Smooth muscle cell (in vitro differentiated cells): ENCODE data around the gene DNAAF5. TPM values are rescaled to one million over a fixed set of nuclear protein-coding genes. Genes with fewer than 3 reads are reported as not detected.
A peak's percentile ranks its signal among the peaks of the same experiment; 100 is the strongest.

Source experiments
- DNase-seq: peaks from one replicate; lab custom pipeline; 2025; ENCODE audit not compliant: unreplicated experiment; lab: John Stamatoyannopoulos, UW
- H2AFZ ChIP-seq: fragments of 200-600 bp; sonication (generic); 2 replicates; pipeline ENCODE4 v1.6.0; 2016; ENCODE audit warnings: antibody characterized with exemption, low read depth, mild to moderate bottlenecking
- H3F3A ChIP-seq: fragments of 200-600 bp; sonication (generic); 2 replicates; pipeline ENCODE4 v1.6.0; 2017; ENCODE audit warnings: antibody characterized with exemption, low read depth
- H3K27ac ChIP-seq: fragments of 200-600 bp; sonication (generic); 2 replicates; pipeline ENCODE4 v1.5.1; 2016; ENCODE audit warnings: low read depth, mild to moderate bottlenecking
- H3K27me3 ChIP-seq: fragments of 200-600 bp; sonication (generic); 2 replicates; pipeline ENCODE4 v1.6.1; 2016; ENCODE audit warnings: low read depth, mild to moderate bottlenecking
- H3K36me3 ChIP-seq: fragments of 200-600 bp; sonication (generic); 2 replicates; pipeline ENCODE4 v1.5.1; 2016; ENCODE audit warnings: low read depth
- H3K4me1 ChIP-seq: fragments of 200-600 bp; sonication (generic); 2 replicates; pipeline ENCODE4 v1.5.1; 2016; ENCODE audit warnings: low read depth
- H3K4me2 ChIP-seq: fragments of 200-600 bp; sonication (generic); 2 replicates; pipeline ENCODE4 v1.6.0; 2016; ENCODE audit warnings: mild to moderate bottlenecking
- H3K4me3 ChIP-seq: fragments of 200-600 bp; sonication (generic); 2 replicates; pipeline ENCODE4 v1.5.1; 2016; ENCODE audit warnings: mild to moderate bottlenecking
- H3K79me2 ChIP-seq: fragments of 200-600 bp; sonication (generic); 2 replicates; pipeline ENCODE4 v1.6.0; 2016; ENCODE audit warnings: low read depth, mild to moderate bottlenecking
- H3K9ac ChIP-seq: fragments of 200-600 bp; sonication (generic); 2 replicates; pipeline ENCODE4 v1.6.0; 2016; ENCODE audit warnings: low read depth
- H3K9me3 ChIP-seq: fragments of 200-600 bp; sonication (generic); replicated peaks from 2 replicates; pipeline ENCODE4 v1.5.1; 2016; ENCODE audit warnings: low read depth
- H4K20me1 ChIP-seq: fragments of 200-600 bp; sonication (generic); 2 replicates; pipeline ENCODE4 v1.6.0; 2016; ENCODE audit warnings: low read depth
- WGBS: methylation state at CpG from one replicate; pipeline ENCODE4 v1.1.7; 2016; ENCODE audit warnings: low lambda C conversion rate; 5-methylcytosine and 5-hydroxymethylcytosine counted together
- polyA plus RNA-seq: library from polyadenylated mRNA; unstranded; fragments of >200 nt; fragmentation: Nextera tagmentation; extraction: Ambion mirVana; gene quantifications from 2 replicates; pipeline ENCODE4 v1.2.1, GENCODE V29; 2016
- total RNA-seq: library from RNA; depleted of rRNA; stranded (reverse); fragments of >200 nt; gene quantifications from 2 replicates; pipeline ENCODE4 v1.2.3, GENCODE V29; 2014
- TF ChIP-seq, protein P1 (sequence below): fragments of 200-600 bp; sonication (generic); IDR thresholded peaks from 2 replicates; pipeline ENCODE4 v1.5.1; 2017; ENCODE audit warnings: borderline replicate concordance, mild to moderate bottlenecking, antibody characterized with exemption; ENCODE audit not compliant: insufficient read depth, poor library complexity, severe bottlenecking

The DNAAF5 gene
- total and polyA plus RNA-seq, 2 experiments from 2014 or later, result 13.9 to 17.0 TPM

GRCh38 chr7:832968-833424, 106.5 kb downstream of the DNAAF5 start:
- peak overlapping the region; percentile 91 for H3K9ac ChIP-seq
- 93% methylated on average over 15 of the region's 15 CpGs for WGBS
- no peak overlapping the region for H2AFZ ChIP-seq
- H3K4me2 ChIP-seq, result peak overlapping the region; percentile 65
- peaks cover 4% of the 10 kb centered on the region for H3K4me1 ChIP-seq
- peak overlapping the region; percentile 97 for H3K27ac ChIP-seq
- no peaks in the 10 kb centered on the region for H3K36me3 ChIP-seq
- H3K4me3 ChIP-seq, result no peak overlapping the region
- DNase-seq, result no peak
- no peaks in the 10 kb centered on the region for H3K27me3 ChIP-seq
- peaks cover 98% of the 10 kb centered on the region for H4K20me1 ChIP-seq
- H3F3A ChIP-seq, result peaks cover 5% of the 10 kb centered on the region
- TF ChIP-seq, protein P1, sequence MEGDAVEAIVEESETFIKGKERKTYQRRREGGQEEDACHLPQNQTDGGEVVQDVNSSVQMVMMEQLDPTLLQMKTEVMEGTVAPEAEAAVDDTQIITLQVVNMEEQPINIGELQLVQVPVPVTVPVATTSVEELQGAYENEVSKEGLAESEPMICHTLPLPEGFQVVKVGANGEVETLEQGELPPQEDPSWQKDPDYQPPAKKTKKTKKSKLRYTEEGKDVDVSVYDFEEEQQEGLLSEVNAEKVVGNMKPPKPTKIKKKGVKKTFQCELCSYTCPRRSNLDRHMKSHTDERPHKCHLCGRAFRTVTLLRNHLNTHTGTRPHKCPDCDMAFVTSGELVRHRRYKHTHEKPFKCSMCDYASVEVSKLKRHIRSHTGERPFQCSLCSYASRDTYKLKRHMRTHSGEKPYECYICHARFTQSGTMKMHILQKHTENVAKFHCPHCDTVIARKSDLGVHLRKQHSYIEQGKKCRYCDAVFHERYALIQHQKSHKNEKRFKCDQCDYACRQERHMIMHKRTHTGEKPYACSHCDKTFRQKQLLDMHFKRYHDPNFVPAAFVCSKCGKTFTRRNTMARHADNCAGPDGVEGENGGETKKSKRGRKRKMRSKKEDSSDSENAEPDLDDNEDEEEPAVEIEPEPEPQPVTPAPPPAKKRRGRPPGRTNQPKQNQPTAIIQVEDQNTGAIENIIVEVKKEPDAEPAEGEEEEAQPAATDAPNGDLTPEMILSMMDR, result no peak
- no peaks in the 10 kb centered on the region for H3K9me3 ChIP-seq
- peaks cover 64% of the 10 kb centered on the region for H3K79me2 ChIP-seq

GRCh38 chr7:833601-834258, 107.2 kb downstream of the DNAAF5 start:
- Histone ChIP-seq H3K4me3 (no peak overlapping the region), H4K20me1 (peaks cover 97% of the 10 kb centered on the region), H3K9ac (peak overlapping the region; percentile 91), H3K27me3 (no peaks in the 10 kb centered on the region), H3F3A (peaks cover 5% of the 10 kb centered on the region), H3K36me3 (no peaks in the 10 kb centered on the region), H2AFZ (no peak overlapping the region), H3K9me3 (no peaks in the 10 kb centered on the region), H3K4me2 (no peak overlapping the region), H3K27ac (peak overlapping the region; percentile 97), H3K4me1 (peaks cover 4% of the 10 kb centered on the region), H3K79me2 (peaks cover 59% of the 10 kb centered on the region)
- WGBS, result 86% methylated on average over 8 of the region's 8 CpGs
- TF ChIP-seq, protein P1, result no peak
- no peak for DNase-seq

- Histone ChIP-seq H3K36me3 (no peaks in the 10 kb centered on the region), H3K4me3 (no peak overlapping the region), H3K4me2 (no peak overlapping the region), H3K27me3 (no peaks in the 10 kb centered on the region), H3K27ac (no peak overlapping the region), H3K9me3 (no peaks in the 10 kb centered on the region), H3K9ac (no peak overlapping the region), H3K79me2 (peaks cover 54% of the 10 kb centered on the region), H2AFZ (no peak overlapping the region), H3K4me1 (peaks cover 4% of the 10 kb centered on the region), H4K20me1 (peaks cover 91% of the 10 kb centered on the region), H3F3A (peaks cover 5% of the 10 kb centered on the region)
- 97% methylated on average over 12 of the region's 12 CpGs for WGBS
- TF ChIP-seq, protein P1, result no peak
- no peak for DNase-seq
Observed at GRCh38 chr7:834277-834676, 107.8 kb downstream of the DNAAF5 start.

DNA sequence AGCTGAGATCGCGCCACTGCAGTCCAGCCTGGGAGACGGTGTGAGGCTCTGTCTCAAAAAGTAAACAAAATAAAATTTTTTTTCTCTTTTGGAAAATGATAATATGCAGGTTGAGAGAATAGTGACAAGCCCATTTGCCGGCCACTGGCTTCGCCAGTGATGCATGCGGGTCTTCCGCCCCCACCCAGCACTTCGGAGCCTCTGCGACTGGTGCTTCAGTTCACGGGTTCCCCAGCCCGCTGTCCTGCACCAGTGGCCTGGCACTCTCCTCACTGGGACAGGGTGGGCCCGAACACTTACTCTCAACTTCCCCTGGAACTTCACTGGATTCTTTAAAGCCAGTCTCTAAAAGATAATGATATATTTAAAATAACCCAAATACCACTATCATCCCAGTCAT, 108.5 kb downstream of the DNAAF5 start:
- Histone ChIP-seq H3K4me3 (no peak overlapping the region), H3K79me2 (peaks cover 53% of the 10 kb centered on the region), H3K27me3 (no peaks in the 10 kb centered on the region), H3K9me3 (no peaks in the 10 kb centered on the region), H2AFZ (no peak overlapping the region), H3F3A (peaks cover 5% of the 10 kb centered on the region), H3K36me3 (no peaks in the 10 kb centered on the region), H3K4me2 (no peak overlapping the region), H4K20me1 (peaks cover 84% of the 10 kb centered on the region), H3K27ac (no peak overlapping the region), H3K4me1 (peaks cover 4% of the 10 kb centered on the region), H3K9ac (no peak overlapping the region)
- TF ChIP-seq, protein P1, result no peak
- DNase-seq, result no peak
- WGBS, result 98% methylated on average over 12 of the region's 12 CpGs
